ENCODE measurements around the gene VAT1L. TPM values are rescaled to one million over a fixed set of nuclear protein-coding genes. Genes with fewer than 3 reads are reported as not detected.
A peak's percentile ranks its signal among the peaks of the same experiment; 100 is the strongest.

The VAT1L gene
- total and polyA plus RNA-seq, 3 experiments from 2014 or later, result not detected

DNA sequence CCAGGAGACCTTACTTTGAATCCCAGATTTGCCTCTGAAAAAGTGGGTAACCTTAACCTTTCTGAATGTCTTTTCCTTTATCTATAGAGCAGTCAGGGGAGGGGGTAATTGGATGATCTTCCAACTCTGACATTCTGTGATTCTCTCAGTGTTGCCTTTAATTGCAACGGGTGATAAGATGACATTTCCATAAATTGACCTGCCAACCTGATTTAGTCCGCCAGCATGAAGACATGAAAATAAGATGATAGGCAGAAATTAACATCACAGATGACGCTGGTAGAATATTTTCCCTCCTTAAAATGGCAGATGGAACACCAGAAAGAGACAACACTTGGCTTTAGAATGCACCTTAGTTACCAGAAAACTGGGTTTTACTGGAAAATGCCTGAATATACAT, 72.6 kb downstream of the VAT1L start:
- Histone ChIP-seq H3K4me3 (ENCODE audit: low read length) (no peak overlapping the region), H3K36me3 (ENCODE audit: insufficient read depth, low read length) (no peaks in the 10 kb centered on the region), H3K9me3 (ENCODE audit: low read length) (no peaks in the 10 kb centered on the region), H3K4me1 (ENCODE audit: insufficient read depth, low read length) (no peaks in the 10 kb centered on the region), H3K27ac (ENCODE audit: low read depth, low read length) (no peak overlapping the region), H3K27me3 (ENCODE audit: insufficient read depth, low read length, poor library complexity, severe bottlenecking) (no peaks in the 10 kb centered on the region)
- no peaks in the 10 kb centered on the region for H3K9me3 Mint-ChIP-seq
- H3K27me3 Mint-ChIP-seq, result peaks cover 4 to 13% of the 10 kb centered on the region in 2 donors
- H3K36me3 Mint-ChIP-seq, result no peaks in the 10 kb centered on the region
- H3K4me3 Mint-ChIP-seq, result no peak overlapping the region
- no peak for DNase-seq
- POLR2A ChIA-PET, result no interaction called here
- no peaks in the 10 kb centered on the region for H3K4me1 Mint-ChIP-seq
- H3K27ac Mint-ChIP-seq, result no peak overlapping the region
- CTCF ChIA-PET, result no interaction called here

DNA sequence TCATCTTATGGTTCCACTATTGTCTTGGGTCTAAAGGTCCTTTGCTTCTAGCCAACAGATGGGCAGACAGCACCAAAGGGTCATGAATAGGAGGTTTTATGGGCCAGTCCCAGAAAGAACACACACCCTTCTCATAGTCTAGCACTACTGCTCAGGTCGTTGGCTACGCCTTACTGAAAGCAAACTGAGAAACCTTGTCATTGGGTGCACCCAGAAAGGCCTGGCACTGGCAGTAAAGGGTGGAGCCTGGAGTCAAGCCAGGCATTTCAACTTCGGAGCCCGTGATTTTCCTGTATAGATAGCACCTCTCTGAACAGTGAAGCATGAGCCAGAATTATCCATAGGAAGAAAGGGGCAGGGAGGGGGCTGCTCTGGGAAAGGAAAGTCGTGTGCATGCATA, 74.9 kb downstream of the VAT1L start:
- H3K27ac Mint-ChIP-seq, result no peak overlapping the region
- Histone ChIP-seq H3K27ac (ENCODE audit: low read depth, low read length) (no peak overlapping the region), H3K27me3 (ENCODE audit: insufficient read depth, low read length, poor library complexity, severe bottlenecking) (no peaks in the 10 kb centered on the region), H3K4me3 (ENCODE audit: low read length) (no peak overlapping the region), H3K36me3 (ENCODE audit: insufficient read depth, low read length) (no peaks in the 10 kb centered on the region), H3K9me3 (ENCODE audit: low read length) (no peaks in the 10 kb centered on the region), H3K4me1 (ENCODE audit: insufficient read depth, low read length) (no peaks in the 10 kb centered on the region)
- no peaks in the 10 kb centered on the region for H3K9me3 Mint-ChIP-seq
- peaks cover 3 to 5% of the 10 kb centered on the region in 2 donors for H3K27me3 Mint-ChIP-seq
- H3K36me3 Mint-ChIP-seq, result no peaks in the 10 kb centered on the region
- DNase-seq, result no peak
- no peak overlapping the region for H3K4me3 Mint-ChIP-seq
- ChIA-PET POLR2A (no interaction called here), CTCF (no interaction called here)
- peaks cover 0 to 3% (median 0%) of the 10 kb centered on the region in 3 donors for H3K4me1 Mint-ChIP-seq

DNA sequence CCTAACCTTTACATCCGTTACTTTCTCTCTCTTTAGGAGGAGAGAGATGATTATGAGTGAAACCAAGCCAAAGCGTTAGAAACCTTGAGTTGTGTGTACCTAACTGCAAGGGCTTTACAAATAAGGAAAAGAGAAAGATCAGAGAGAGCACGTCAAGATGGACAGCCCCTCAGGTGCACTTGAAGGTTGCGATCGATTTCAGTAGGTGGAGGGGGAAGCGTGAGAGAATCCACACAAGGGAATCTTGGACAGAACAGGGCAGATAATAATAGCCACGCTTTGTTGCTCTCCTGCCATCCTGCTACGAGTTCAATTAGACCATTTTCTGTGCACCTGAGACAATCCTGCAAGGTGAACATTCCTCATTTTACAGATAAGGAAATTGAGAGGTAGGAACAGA, 78.4 kb downstream of the VAT1L start:
- POLR2A ChIA-PET, result no interaction called here
- H3K4me3 Mint-ChIP-seq, result no peak overlapping the region

DNA sequence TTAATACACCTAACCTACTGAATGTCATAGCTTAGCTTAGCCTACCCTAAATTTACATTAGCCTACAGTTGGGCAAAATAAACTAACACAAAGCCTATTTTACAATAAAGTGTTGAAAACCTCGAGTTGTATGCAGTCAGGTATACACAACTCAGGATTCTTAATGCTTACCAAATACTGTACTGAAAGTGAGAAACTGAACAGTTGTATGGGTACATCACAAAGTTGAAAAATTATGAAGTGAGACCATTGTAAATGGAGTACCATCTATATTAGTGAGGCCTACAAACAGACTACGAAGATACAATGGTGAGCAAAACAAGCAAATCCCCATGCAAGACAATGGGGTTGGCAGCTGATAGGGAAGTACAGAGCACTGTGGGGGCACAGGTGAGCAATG, 79.7 kb downstream of the VAT1L start:
- H3K27ac Mint-ChIP-seq, result no peak overlapping the region
- ChIA-PET CTCF (interaction anchor here (1.0 kb wide), 1 partner anchor 15 kb away, joined by 3 read pairs; no protein-coding TSS in a partner anchor), POLR2A (no interaction called here)
- no peaks in the 10 kb centered on the region for H3K9me3 ChIP-seq (ENCODE audit: low read length)
- no peaks in the 10 kb centered on the region for H3K4me1 ChIP-seq (ENCODE audit: insufficient read depth, low read length)
- H3K4me3 Mint-ChIP-seq, result peak overlapping the region in 1 of 7 donors; percentile 32
- no peak for DNase-seq
- H3K27me3 ChIP-seq (ENCODE audit: insufficient read depth, low read length, poor library complexity, severe bottlenecking), result no peaks in the 10 kb centered on the region
- peaks cover 3 to 8% of the 10 kb centered on the region in 2 donors for H3K27me3 Mint-ChIP-seq
- no peak overlapping the region for H3K27ac ChIP-seq (ENCODE audit: low read depth, low read length)
- H3K4me3 ChIP-seq (ENCODE audit: low read length), result no peak overlapping the region
- H3K36me3 Mint-ChIP-seq, result no peaks in the 10 kb centered on the region
- no peaks in the 10 kb centered on the region for H3K36me3 ChIP-seq (ENCODE audit: insufficient read depth, low read length)
- H3K4me1 Mint-ChIP-seq, result peaks cover 0 to 9% (median 0%) of the 10 kb centered on the region in 3 donors
- peaks cover 0 to 1% (median 0%) of the 10 kb centered on the region in 5 donors for H3K9me3 Mint-ChIP-seq

More for the DNA sequence above, 78.4 kb downstream of the VAT1L start:
- Histone ChIP-seq H3K4me3 (ENCODE audit: low read length) (no peak overlapping the region), H3K27ac (ENCODE audit: low read depth, low read length) (no peak overlapping the region), H3K27me3 (ENCODE audit: insufficient read depth, low read length, poor library complexity, severe bottlenecking) (no peaks in the 10 kb centered on the region), H3K9me3 (ENCODE audit: low read length) (no peaks in the 10 kb centered on the region), H3K36me3 (ENCODE audit: insufficient read depth, low read length) (no peaks in the 10 kb centered on the region), H3K4me1 (ENCODE audit: insufficient read depth, low read length) (no peaks in the 10 kb centered on the region)
- peaks cover 0 to 9% (median 0%) of the 10 kb centered on the region in 3 donors for H3K4me1 Mint-ChIP-seq
- no peak overlapping the region for H3K27ac Mint-ChIP-seq
- CTCF ChIA-PET, result no interaction called here
- H3K9me3 Mint-ChIP-seq, result no peaks in the 10 kb centered on the region
- H3K36me3 Mint-ChIP-seq, result no peaks in the 10 kb centered on the region
- DNase-seq, result no peak
- H3K27me3 Mint-ChIP-seq, result peaks cover 3 to 5% of the 10 kb centered on the region in 2 donors

DNA sequence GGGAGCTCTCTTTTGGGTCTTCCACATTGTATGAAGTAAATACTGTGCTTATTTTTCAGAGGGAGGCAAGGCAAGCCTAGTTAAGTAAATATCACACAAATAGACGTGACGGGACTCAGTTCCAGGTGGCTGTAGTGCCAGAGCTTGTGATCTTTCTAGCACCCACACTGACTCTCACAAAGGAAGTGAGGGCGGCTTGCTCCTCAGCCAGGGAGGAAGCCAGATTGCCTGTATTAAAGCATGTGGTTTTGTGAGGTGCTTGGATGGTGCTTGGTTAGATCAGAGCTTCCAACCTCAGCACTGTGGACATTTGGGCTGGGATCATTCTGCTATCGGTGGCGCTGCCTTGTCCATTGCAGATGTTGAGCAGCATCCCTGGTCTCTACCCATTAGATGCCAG, 80.1 kb downstream of the VAT1L start:
- no peak overlapping the region for H3K4me3 ChIP-seq (ENCODE audit: low read length)
- POLR2A ChIA-PET, result no interaction called here
- no peak overlapping the region for H3K27ac ChIP-seq (ENCODE audit: low read depth, low read length)
- H3K4me1 Mint-ChIP-seq, result peaks cover 0 to 9% (median 0%) of the 10 kb centered on the region in 3 donors
- no peaks in the 10 kb centered on the region for H3K4me1 ChIP-seq (ENCODE audit: insufficient read depth, low read length)
- no peaks in the 10 kb centered on the region for H3K36me3 ChIP-seq (ENCODE audit: insufficient read depth, low read length)
- H3K27me3 Mint-ChIP-seq, result peaks cover 3 to 8% of the 10 kb centered on the region in 2 donors
- no peaks in the 10 kb centered on the region for H3K27me3 ChIP-seq (ENCODE audit: insufficient read depth, low read length, poor library complexity, severe bottlenecking)
- no peak overlapping the region for H3K4me3 Mint-ChIP-seq
- CTCF ChIA-PET, result interaction anchor here (1.0 kb wide), 1 partner anchor 16 kb away, joined by 3 read pairs; no protein-coding TSS in a partner anchor
- H3K9me3 Mint-ChIP-seq, result peaks cover 0 to 4% (median 0%) of the 10 kb centered on the region in 5 donors
- no peaks in the 10 kb centered on the region for H3K9me3 ChIP-seq (ENCODE audit: low read length)
- no peaks in the 10 kb centered on the region for H3K36me3 Mint-ChIP-seq
- no peak overlapping the region for H3K27ac Mint-ChIP-seq
- DNase-seq, result no peak

DNA sequence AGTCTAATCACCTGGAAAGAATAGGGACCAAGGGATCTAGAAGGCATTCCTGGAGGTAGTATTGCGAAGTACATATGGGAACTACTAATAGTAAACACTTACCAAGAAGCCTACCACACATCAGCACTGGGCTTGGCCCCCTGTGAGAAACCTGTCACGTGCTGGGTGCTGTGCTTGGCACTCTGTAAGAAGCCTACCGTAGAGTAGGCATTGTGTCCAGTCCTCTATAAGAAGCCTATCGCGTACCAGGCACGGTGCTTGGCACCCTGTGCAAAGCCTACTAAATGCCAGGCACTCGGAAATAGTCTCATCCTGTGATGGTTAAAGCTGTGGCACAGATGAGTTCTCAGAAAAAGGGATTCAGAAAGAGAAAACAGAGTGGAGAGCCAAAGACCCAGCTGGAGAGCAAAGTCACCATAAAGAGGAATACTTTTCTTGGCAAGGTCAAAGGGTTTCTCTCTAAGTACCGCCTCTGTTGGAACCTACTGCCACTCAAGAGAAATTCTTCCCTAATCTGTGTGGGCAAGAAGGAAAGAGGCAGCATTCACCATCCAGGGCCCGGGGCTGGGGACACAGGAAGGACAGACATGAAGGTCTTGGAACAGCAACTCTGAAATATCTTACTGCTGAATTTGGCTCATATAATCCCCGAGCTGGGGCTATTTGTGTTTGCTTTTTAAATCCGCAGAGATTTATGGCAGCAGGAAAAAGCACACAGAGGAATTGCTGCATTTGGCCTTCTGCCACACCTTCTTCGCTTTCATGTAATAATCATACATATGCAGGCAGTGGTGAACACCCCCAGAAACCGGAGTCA, 81.8 kb downstream of the VAT1L start:
- H3K9me3 ChIP-seq (ENCODE audit: low read length), result no peaks in the 10 kb centered on the region
- H3K4me1 Mint-ChIP-seq, result peaks cover 0 to 9% (median 0%) of the 10 kb centered on the region in 3 donors
- no peak overlapping the region for H3K4me3 Mint-ChIP-seq
- H3K4me1 ChIP-seq (ENCODE audit: insufficient read depth, low read length), result no peaks in the 10 kb centered on the region
- peaks cover 0 to 6% (median 0%) of the 10 kb centered on the region in 5 donors for H3K9me3 Mint-ChIP-seq
- H3K36me3 Mint-ChIP-seq, result no peaks in the 10 kb centered on the region
- H3K27me3 Mint-ChIP-seq, result peaks cover 0 to 7% of the 10 kb centered on the region in 2 donors
- no peak for DNase-seq
- no peaks in the 10 kb centered on the region for H3K36me3 ChIP-seq (ENCODE audit: insufficient read depth, low read length)
- CTCF ChIA-PET, result no interaction called here
- no peak overlapping the region for H3K27ac Mint-ChIP-seq
- POLR2A ChIA-PET, result no interaction called here
- no peak overlapping the region for H3K27ac ChIP-seq (ENCODE audit: low read depth, low read length)
- no peak overlapping the region for H3K4me3 ChIP-seq (ENCODE audit: low read length)
- no peaks in the 10 kb centered on the region for H3K27me3 ChIP-seq (ENCODE audit: insufficient read depth, low read length, poor library complexity, severe bottlenecking)

DNA sequence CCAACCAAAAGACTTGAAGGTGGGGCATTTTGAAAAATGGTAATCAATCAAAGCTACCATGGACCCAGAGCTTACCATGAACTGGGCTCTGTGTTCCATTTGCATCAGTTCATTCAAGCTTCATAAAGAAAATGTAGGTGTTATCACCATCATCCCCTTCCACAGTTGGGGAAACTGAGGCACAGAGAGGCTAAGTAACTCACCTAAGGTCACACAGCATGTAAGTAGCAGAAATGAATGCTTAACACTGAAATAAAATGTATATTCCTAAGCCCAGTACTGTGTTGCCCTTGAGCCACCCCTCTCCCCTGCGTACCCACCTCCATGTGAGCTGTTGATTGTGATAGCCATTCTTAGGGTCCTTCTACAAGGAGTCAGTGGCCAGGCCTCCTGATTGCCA, 83.6 kb downstream of the VAT1L start:
- Histone ChIP-seq H3K36me3 (ENCODE audit: insufficient read depth, low read length) (no peaks in the 10 kb centered on the region), H3K27ac (ENCODE audit: low read depth, low read length) (no peak overlapping the region), H3K27me3 (ENCODE audit: insufficient read depth, low read length, poor library complexity, severe bottlenecking) (no peaks in the 10 kb centered on the region), H3K9me3 (ENCODE audit: low read length) (no peaks in the 10 kb centered on the region), H3K4me3 (ENCODE audit: low read length) (no peak overlapping the region), H3K4me1 (ENCODE audit: insufficient read depth, low read length) (no peaks in the 10 kb centered on the region)
- ChIA-PET POLR2A (no interaction called here), CTCF (no interaction called here)
- Mint-ChIP-seq H3K9me3 (peaks cover 0 to 6% (median 0%) of the 10 kb centered on the region in 5 donors), H3K27me3 (peaks cover 0 to 6% of the 10 kb centered on the region in 2 donors), H3K4me3 (no peak overlapping the region), H3K36me3 (no peaks in the 10 kb centered on the region), H3K27ac (no peak overlapping the region), H3K4me1 (peaks cover 0 to 9% (median 0%) of the 10 kb centered on the region in 3 donors)
- DNase-seq, result no peak

DNA sequence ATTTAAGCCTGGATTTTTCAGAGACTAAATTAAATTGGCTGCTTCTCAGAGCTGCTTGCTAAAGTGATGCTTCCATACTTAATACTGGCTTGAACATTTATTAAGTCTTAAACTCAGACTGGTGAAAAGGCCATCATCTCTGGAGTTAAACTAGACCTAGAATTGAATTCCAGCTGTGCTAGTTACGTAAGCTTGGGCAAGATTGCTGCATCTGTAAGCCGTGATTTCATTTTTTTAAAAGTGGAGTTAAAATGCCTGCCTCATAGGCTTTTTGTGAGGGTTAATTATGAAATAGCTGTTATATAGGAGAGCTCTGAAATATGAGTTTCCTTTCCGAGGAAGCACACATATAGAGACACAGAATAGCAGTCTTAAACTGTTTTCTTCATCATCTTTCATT, 84.7 kb downstream of the VAT1L start:
- H3K27ac Mint-ChIP-seq, result no peak overlapping the region
- H3K27me3 Mint-ChIP-seq, result peaks cover 0 to 6% of the 10 kb centered on the region in 2 donors
- Histone ChIP-seq H3K27me3 (ENCODE audit: insufficient read depth, low read length, poor library complexity, severe bottlenecking) (no peaks in the 10 kb centered on the region), H3K9me3 (ENCODE audit: low read length) (no peaks in the 10 kb centered on the region), H3K4me3 (ENCODE audit: low read length) (no peak overlapping the region), H3K27ac (ENCODE audit: low read depth, low read length) (no peak overlapping the region), H3K36me3 (ENCODE audit: insufficient read depth, low read length) (no peaks in the 10 kb centered on the region), H3K4me1 (ENCODE audit: insufficient read depth, low read length) (no peaks in the 10 kb centered on the region)
- CTCF ChIA-PET, result no interaction called here
- no peaks in the 10 kb centered on the region for H3K36me3 Mint-ChIP-seq
- POLR2A ChIA-PET, result no interaction called here
- H3K9me3 Mint-ChIP-seq, result peaks cover 0 to 6% (median 0%) of the 10 kb centered on the region in 5 donors
- H3K4me1 Mint-ChIP-seq, result peaks cover 0 to 8% (median 0%) of the 10 kb centered on the region in 3 donors
- DNase-seq, result no peak
- no peak overlapping the region for H3K4me3 Mint-ChIP-seq
